ENCODE data around the gene ALG5.

The ALG5 gene

DNA sequence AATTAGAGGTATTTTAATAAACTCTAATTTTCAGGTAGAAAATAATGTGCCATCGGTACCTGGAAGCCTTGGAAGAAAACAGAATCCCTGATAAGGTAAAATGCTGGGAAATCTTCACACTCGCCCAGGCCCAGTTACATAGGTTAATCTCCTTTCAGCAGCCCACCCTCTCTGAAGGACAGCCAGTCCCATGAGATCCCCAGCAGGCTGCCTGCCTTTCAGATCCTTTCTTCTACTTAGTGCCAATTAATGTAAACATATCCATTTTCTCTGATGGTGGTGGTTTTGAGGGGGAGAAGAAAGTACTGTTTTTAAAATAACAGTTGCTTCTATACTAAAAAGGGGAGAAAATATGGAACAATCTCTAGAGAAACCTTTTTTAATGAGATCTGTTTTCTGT, 91.3 kb downstream of the ALG5 start:
- Histone ChIP-seq H3K9ac (ENCODE audit: low read depth in 1 of 2, low read length in 2 of 2) (no peak overlapping the region), H3K27me3 (ENCODE audit: control insufficient read depth in 1 of 2, insufficient read depth in 2 of 2, low read length in 2 of 2) (peaks cover 0 to 3% of the 10 kb centered on the region in 2 donors), H3K36me3 (ENCODE audit: control insufficient read depth in 1 of 2, insufficient read depth in 2 of 2, low read length in 2 of 2) (no peaks in the 10 kb centered on the region), H3K9me3 (ENCODE audit: control insufficient read depth in 1 of 2, low read length in 2 of 2) (no peaks in the 10 kb centered on the region), H3K27ac (ENCODE audit: low read depth, low read length) (no peak overlapping the region), H3K4me1 (ENCODE audit: control insufficient read depth in 1 of 2, insufficient read depth in 2 of 2, low read length in 2 of 2) (no peaks in the 10 kb centered on the region), H3K4me3 (ENCODE audit: low read depth in 1 of 2, low read length in 2 of 2) (no peak overlapping the region)

- Histone ChIP-seq H3K27ac (ENCODE audit: low read depth, low read length) (no peak overlapping the region), H3K4me3 (ENCODE audit: low read depth in 1 of 2, low read length in 2 of 2) (no peak overlapping the region), H3K4me1 (ENCODE audit: control insufficient read depth in 1 of 2, insufficient read depth in 2 of 2, low read length in 2 of 2) (no peaks in the 10 kb centered on the region), H3K9ac (ENCODE audit: low read depth in 1 of 2, low read length in 2 of 2) (no peak overlapping the region), H3K36me3 (ENCODE audit: control insufficient read depth in 1 of 2, insufficient read depth in 2 of 2, low read length in 2 of 2) (no peaks in the 10 kb centered on the region), H3K27me3 (ENCODE audit: control insufficient read depth in 1 of 2, insufficient read depth in 2 of 2, low read length in 2 of 2) (peaks cover 0 to 3% of the 10 kb centered on the region in 2 donors), H3K9me3 (ENCODE audit: control insufficient read depth in 1 of 2, low read length in 2 of 2) (no peaks in the 10 kb centered on the region)
These were observed 91.9 kb downstream of the ALG5 start for GRCh38 chr13:36907266-36907665.

- Histone ChIP-seq H3K9ac (ENCODE audit: low read depth in 1 of 2, low read length in 2 of 2) (no peak overlapping the region), H3K36me3 (ENCODE audit: control insufficient read depth in 1 of 2, insufficient read depth in 2 of 2, low read length in 2 of 2) (no peaks in the 10 kb centered on the region), H3K27ac (ENCODE audit: low read depth, low read length) (no peak overlapping the region), H3K4me3 (ENCODE audit: low read depth in 1 of 2, low read length in 2 of 2) (no peak overlapping the region), H3K27me3 (ENCODE audit: control insufficient read depth in 1 of 2, insufficient read depth in 2 of 2, low read length in 2 of 2) (peaks cover 0 to 3% of the 10 kb centered on the region in 2 donors), H3K4me1 (ENCODE audit: control insufficient read depth in 1 of 2, insufficient read depth in 2 of 2, low read length in 2 of 2) (no peaks in the 10 kb centered on the region), H3K9me3 (ENCODE audit: control insufficient read depth in 1 of 2, low read length in 2 of 2) (no peaks in the 10 kb centered on the region)
These were observed 93.2 kb downstream of the ALG5 start for GRCh38 chr13:36905944-36906343.

GRCh38 chr13:36903925-36904595, 95.1 kb downstream of the ALG5 start:
- Histone ChIP-seq H3K9ac (ENCODE audit: low read depth in 1 of 2, low read length in 2 of 2) (no peak overlapping the region), H3K9me3 (ENCODE audit: control insufficient read depth in 1 of 2, low read length in 2 of 2) (no peaks in the 10 kb centered on the region), H3K4me3 (ENCODE audit: low read depth in 1 of 2, low read length in 2 of 2) (no peak overlapping the region), H3K27ac (ENCODE audit: low read depth, low read length) (no peak overlapping the region), H3K27me3 (ENCODE audit: control insufficient read depth in 1 of 2, insufficient read depth in 2 of 2, low read length in 2 of 2) (peaks cover 0 to 3% of the 10 kb centered on the region in 2 donors), H3K36me3 (ENCODE audit: control insufficient read depth in 1 of 2, insufficient read depth in 2 of 2, low read length in 2 of 2) (no peaks in the 10 kb centered on the region), H3K4me1 (ENCODE audit: control insufficient read depth in 1 of 2, insufficient read depth in 2 of 2, low read length in 2 of 2) (no peaks in the 10 kb centered on the region)

Data from duodenal mucosa (tissue), 2 donors.